GM19372 (cell line): ENCODE results near the gene PXT1.

Source experiments
- ATAC-seq: cut with Tn5 transposase; IDR thresholded peaks from one replicate; pipeline ENCODE4 v1.9.1; 2021; ENCODE audit warnings: mild to moderate bottlenecking, low read depth, moderate library complexity; ENCODE audit not compliant: unreplicated experiment

PXT1 gene

DNA sequence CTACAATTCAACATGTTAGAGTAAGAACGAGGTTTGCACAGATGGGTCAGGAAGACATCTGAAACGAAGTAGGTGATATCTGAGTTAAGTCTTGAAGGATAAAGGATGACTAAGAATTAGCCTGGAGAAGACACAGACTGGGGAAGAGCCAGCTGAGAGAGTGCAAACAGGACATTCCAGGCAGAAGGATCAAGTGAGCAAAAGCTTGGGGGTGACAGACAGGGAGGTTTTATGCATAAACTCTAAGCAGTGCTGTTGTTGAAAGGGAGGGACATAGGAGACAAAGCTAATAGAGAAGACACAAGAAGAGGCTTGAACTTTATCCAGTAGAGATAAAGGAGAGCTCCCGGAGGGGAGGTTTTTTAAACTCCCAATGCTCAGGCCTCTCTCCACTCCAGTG is 40.2 kb downstream of the PXT1 start:
- ATAC-seq: no peak

DNA sequence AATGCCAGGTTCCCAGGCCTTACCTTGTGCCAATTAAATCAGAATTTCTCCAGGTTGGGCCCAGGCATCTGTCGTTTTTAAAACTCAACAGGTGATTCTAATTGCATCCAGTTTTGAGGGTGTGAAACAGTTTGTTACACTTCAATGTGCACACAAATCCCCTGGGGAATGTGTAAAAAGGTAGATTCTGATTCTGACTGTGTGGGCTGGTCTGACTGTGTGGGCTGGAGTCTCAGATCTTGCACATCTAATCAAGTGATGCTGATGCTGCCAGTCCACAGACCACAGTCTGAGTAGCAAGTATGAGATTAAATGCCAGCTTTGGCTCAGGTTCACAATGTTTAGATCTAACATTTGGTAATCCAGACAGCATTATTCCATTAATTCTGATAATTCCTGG is 42.7 kb downstream of the PXT1 start:
- ATAC-seq: no peak

DNA sequence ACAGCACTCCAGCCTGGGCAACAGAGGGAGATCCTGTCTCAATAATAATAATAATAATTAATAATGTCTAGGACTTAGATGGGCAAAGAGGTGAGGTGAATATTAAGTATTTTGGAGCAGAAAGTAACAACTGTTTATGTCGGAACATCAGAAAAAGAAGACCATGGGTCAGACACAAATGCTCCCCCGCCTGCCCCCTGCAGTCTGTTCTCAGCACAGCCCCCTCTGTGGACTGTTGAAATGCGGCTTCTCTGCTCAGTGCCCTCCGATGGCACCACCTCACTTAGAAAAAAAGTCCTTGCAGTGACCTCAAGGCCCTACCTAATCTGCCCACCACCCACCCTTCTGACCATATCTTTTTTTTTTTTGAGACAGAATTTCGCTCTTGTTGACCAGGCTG is 50.0 kb downstream of the PXT1 start:
- ATAC-seq: no peak

DNA sequence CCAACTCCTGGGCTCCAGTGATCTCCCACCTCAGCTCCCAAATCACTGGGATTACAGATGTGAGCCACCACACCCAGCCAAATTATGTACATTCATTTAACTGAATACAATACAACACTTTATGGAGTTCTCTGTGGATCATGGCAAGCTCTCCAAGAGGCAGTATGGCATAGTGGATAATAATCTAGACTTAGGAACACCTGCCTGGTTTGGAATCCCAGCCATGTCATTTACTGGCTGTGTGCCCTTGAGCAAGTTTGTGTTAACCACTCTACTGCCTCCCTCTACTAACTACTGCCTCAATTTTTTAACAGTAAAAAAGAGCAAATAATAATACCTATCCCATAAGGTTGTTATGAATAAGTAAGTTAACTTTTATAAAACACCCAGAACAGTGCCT is 53.3 kb downstream of the PXT1 start:
- no peak for ATAC-seq

DNA sequence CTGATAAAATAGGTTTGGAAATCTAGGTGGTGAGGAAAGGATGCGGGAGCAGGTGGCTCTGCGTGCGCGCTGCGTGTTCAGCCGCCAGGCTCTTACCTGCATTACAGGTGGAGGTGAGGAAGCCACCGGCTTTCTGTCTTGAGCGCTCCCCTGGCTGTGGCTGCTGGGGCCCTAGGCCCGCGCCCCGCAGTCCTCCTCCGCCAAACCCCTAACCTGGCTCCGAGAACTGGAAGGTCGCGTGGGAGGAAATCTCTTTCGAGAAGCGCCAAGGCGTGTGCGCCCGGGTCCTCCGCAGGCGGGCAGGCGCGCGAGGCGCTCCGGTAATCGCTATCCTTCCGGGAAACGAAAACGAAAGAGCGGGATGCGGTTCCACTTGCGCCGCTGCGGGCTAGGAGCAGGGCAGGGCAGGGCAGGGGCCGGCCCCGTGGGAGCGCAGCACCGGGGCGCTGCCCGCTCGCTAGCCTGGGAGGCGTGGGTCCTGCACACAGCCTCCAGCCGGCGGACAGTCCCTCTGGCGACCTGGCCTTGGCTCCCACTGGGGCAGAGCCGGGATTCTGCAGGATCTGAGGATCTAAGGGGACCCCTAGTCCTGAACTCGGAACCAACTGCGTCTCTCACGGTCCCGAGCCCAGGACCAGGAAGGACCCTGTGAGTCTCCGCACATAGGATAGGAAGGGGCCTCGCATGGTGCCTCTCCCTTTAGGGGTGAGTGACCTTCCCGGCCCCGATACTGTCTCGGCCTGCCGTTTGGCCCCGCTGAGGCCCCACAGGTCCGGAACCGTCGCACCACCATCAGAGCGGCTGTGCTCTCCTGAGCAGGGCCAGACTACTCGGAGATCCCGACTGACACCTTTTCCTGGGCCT is 55.0 kb downstream of the PXT1 start, which contains the start of gene ETV7:
Gene ETV7 (minus strand): TSS at position 230 of the 864 bp plus-strand sequence. CDS start 128 bp downstream, at position 102.
- no peak for ATAC-seq

DNA sequence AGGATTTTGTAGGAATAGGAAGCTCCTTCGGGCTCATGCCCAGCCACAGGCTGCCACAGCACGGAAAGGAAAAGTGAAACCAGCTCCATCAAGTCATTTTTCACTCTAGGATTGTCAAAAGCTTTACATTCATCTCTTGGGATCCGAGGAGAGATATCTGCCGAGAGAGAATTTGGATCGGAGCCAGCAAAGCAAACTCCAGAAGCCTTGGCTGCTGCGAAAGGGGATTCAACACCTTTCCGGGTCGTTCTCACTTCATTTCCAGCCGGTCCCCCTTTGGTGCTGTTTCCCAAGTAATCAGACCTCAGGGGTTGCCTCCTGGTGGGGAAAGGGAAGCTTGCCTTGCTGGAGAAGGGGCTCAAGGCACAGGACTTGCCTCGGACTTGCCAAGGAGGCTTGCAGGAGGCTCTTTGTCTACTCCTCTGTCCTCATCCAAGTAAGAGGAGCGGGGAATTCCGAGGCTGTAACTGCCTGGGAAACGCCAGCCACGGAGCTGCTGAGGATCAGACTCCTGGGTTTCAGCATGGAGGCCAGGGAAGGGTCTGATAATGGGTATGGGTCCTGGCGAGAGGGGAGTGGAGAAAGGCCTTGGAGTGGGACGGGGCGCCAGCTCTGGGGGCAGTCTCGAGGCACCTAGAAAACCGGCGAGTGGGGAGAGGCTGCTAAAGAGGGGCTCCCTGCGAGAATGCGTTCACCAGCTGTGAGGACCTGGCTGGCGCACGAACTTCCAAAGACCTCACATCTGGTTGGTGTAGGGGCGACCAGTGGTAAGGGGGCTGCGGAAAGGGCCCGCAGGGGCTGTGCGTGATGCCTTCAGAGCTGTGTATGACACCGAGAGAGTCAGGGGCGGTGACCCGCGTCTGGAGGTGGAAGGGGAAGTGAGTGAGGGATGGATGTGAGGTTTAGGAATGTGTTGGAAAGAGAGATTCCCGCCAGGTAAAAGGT is 55.9 kb downstream of the PXT1 start:
- ATAC-seq: no peak

DNA sequence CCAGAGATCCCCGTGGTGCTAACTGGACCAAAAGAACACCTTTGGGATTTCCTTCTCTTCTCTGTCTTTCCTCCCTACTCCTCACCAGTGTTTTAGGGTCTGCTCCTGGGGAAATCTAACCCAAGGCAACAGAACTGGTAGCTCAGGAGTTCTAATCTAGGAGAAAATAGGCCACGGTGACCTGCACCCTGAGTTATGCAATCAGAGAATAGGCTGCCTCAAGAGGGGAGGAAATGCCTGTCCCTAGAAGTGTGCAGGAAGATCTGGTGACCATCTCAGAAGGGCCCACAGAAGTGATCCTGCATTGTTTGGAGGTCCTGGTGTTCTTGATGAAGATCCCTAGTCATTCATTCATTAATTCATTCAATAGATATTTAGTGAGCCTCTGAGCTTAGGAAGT is 58.6 kb downstream of the PXT1 start:
- ATAC-seq: no peak

DNA sequence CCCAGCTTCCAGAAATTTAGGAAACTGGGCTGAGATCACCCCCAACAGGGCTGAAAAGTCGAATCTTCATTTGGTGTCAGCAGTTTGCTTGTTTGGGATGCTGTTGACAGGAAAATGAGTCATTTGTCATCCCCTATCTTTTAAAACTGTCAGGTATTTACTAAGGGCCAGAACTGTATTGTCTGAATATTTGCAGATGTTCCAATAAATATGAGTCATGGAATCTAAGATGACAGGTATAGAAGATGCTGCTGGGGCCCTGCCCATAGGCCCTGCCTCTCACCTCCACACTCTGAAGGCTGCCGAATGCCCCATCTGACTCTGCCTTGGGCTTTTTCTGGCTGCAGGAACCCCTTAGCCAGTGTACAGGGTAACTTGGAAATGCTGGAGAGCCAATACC is 59.0 kb downstream of the PXT1 start:
- no peak for ATAC-seq

DNA sequence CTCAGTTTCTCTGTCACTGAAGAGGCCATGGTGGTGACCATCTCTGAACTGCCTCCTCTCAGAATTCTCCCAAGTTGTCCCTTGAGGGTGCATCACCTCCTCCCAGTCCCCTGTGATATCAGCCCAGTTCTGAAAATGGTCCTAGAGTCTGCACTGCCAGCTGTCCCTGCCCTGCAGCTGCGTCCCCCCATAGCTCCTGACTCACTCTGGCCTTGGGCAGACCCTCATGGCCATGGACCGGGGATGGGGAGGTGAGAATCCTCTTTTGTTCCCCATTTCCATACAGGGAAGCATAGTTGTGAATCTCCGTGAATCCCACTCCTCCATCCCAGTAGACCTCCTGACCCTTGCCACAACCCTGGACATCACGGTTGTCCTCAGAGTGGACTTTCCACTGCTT is 59.7 kb downstream of the PXT1 start:
- ATAC-seq: no peak

DNA sequence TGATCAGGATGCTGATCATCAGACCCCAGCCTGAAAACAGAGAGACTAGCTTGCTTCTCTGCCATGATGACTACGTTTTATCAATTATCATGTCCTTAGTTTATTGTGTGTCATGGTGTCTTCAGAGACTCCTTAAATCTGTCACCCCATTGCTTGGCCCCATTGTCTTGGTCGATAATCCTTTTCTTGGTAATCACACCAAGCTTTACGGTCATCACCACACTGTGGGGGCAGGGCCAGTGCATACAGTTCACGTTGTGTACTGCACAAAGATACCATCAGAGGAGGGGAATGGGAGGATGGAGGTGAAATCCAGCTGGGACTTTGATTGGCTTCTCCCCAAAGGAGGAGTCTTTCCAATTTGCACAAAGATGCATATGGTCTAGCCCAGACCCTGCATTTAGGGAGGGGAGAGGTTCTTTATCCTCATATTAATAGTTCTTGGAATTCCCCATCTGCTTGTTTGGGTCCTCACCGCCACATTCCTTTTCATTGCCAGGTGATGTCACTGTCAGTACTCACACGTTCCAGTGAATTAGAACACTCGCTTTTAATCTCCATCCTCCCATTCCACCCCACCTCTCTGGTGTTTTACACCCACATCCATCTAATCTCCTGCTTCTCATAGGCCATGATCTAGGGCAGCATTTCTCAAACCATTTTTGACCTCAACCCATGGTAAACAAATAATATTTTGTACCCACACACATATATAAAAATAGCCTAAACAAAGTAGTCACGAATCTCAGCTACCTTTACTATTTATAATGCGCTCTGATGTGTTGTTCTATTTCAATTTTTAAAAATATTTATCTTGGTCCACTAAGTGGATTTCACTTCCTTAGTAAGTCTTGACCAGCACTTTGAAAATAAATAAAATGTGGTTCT is 60.9 kb downstream of the PXT1 start:
- no peak for ATAC-seq

DNA sequence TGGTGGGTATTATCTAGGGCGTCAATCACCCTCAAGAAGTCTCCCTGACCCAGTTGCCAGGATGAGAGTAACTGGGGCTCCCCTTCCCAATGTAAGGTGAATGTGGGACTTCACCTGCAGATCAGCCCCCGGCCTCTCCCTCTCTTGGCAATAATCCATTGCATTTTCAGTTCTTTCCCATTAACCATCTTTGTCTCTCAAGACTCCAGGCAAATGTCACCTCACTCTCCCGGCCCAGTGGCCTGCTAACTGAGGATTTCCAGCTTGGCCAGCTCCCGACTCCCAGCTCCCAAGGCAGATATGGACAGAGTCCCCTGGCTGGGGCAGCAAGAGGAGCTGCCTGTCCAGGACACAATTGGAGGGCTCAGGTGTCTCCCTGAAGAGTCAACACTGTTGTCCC is 62.5 kb downstream of the PXT1 start:
- ATAC-seq: no peak

DNA sequence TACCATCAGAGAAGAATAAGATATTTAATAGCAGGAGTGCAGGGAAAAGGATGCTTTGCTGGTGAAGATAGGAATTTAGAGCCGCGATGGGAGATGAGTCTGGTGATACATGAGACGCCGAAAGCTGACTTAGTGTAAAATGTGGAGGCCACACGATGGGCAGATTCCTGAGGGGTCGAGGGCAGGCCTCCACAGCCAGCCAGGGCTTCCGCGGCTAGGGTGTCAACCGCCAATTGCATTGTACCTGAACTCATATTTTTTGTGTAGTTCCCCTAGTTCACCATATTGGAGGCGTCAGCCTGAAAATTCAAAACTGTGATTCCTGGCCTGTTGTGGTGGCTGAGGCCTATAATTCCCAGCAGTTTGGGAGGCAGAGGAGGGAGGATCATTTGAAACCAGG is 63.7 kb downstream of the PXT1 start:
- ATAC-seq: no peak

DNA sequence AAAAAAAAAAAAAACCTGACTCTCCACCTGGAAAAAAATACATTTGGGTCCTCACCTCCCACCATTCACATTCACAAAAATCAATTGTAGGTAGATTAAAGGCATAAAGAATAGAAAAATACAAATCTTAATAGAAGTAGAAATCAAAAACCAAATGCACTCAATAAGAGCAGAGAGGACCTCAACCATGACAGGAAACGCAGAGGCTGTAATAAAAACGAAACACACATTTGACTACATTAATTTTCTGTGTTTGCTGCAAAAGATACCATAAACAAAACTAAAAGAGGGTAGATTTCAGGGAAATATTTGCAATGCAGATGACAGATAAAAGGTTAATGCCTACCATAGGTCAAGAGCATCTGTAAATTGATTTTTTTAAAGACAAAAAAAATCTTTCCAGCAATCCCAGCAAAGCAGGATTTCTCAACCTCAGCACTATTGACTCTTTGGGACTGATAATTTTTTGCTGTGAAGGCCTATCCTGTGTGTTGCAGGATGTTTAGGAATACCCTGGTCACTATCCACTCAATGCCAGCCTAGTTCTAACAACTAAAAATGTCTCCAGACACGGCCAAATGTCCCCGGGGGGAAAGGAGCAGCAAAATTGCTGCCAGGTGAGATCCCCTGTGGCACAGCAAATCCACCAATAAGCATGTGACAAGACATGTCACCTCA is 64.3 kb downstream of the PXT1 start:
- ATAC-seq: no peak

DNA sequence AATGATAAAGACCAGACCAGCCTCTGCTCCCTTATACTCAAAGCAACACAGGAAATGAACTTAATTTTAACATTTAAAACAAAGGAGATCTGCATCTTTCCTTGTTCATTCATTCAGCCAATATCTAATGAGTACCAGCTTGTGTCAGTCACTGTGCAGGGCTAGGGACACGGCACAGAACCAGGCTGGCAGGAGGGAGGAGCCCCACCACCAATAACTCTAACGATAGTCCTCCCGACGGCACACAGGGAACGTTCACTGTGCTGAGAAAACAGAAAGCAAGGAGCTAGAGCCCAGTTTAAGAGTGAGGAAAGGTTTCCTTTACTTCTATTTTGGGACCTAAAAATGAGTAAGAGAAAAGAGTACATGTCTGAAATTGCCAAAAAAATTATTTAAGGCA is 65.1 kb downstream of the PXT1 start:
- ATAC-seq: no peak

DNA sequence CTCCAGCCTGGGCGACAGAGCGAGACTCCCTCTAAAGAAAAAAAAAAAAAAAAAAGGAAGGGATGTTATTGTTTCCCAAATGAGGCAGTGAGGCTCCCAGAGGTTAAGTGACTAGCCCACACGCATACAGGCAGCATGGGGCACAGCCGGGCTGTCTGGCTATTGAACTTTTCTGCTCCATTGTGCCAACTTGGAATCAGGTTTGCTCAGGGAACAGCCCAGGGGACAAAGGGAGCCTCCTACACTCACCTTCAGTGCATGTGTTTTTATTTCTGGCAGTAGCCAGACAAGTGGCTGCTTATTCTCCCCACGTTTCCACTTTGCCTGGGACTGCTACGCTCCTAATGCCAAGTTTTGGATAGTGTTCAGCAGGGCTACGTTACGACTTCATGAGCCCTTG is 65.9 kb downstream of the PXT1 start:
- ATAC-seq: no peak

DNA sequence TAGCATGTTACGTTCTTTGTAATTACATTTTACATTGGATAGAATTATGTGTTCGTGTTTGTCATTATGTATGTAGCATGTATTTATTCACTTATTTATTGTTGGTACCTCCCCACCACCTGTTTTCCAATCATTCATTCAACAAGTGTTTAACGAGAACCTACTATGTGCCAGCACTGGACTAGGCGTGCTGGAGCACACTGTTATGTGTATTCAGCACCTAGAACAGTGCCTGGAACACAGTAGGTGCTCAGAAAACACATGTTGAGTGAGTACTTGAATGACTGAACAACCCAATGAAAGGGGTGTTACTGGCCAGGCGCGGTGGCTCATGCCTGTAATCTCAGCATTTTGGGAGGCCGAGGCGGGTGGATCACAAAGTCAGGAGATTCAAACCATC is 66.5 kb downstream of the PXT1 start:
- no peak for ATAC-seq

DNA sequence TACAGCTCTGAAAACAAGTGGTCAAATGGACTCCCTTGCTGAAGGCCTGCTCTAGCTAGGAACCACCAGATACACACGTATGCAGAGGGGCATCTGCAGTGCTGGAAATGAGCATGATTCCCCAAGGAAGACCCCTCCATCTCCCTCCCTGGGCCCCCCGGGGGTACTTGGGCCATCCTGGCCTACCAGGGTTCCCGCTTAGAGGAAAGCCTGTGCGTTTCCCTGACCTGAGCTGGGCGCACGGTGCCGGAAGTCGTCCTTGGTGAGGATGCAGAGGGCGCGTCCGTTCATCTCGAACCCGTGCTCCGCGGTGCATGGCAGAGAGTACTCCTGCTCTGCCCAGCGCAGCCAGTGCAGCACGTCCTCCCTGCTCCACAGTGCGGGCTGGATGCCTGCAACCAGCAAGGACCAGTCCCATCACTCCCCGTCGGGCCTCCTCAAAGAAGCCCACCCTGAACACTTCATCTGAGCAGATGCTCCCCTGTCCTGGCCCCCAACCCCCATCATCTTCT is 67.0 kb downstream of the PXT1 start:
- ATAC-seq: no peak

DNA sequence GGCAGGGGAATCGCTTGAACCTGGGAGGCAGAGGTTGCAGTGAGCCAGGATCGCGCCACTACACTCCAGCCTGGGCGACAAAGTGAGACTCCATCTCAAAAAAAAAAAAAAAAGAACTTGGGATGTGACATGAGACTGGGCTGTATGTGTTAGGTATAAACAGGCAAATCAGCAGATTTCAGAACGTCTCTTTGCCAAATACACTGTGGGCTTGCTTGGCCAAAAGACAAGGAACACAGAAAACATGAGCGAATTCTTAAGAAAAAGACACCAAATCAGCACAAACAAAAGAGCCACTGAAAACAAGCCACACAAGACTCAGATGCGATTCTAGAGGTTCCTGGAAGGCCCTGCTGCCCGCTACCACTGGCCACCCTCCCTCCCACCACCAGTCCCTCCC is 67.7 kb downstream of the PXT1 start:
- no peak for ATAC-seq

DNA sequence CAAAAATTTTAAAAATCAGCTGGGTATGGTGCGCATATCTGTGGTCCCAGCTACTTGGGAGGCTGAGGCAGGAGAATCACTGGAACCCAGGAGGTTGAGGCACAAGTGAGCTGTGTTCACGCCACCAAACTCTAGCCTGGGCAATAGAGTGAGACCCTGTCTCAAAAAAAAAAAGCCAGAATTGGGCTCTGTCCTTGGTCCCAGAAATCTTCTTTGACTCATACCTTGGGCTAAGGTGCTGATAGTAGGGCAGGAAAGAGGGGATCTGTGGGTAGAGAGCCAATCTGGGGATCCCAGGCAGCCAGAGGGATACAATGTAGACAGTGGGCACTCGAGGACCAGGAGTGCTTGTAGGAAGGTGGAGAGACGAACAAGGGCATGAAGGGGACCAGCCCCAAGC is 68.5 kb downstream of the PXT1 start:
- no peak for ATAC-seq
